SK-MEL-5 (cell line): Measurements from ENCODE around the gene GLIPR1L1. TPM values are rescaled to one million over a fixed set of nuclear protein-coding genes. Genes with fewer than 3 reads are reported as not detected.

ENCODE experiments used
- DNase-seq: peaks from one replicate; pipeline ENCODE4 v3.0.0-alpha.2; 2016; ENCODE audit warnings: low read depth, low spot score
- in situ Hi-C: cut with HindIII; loops from 2 replicates; pipeline ENCODE4 v1.10.0; 2016; ENCODE audit warnings: low sequenced_read_pairs, high pct_unique_total_duplicates, low pct_unique_long_range_greater_than_20kb
- polyA plus RNA-seq, 2 experiments: library from polyadenylated mRNA; depleted of rRNA; stranded (reverse); fragments of >200 nt; gene quantifications; 2 replicates each; pipeline ENCODE4 v1.2.3, GENCODE V29; 2015
- total RNA-seq: library from RNA; depleted of rRNA; stranded (reverse); fragments of >200 nt; shearing (Covaris generic); gene quantifications from 2 replicates; pipeline ENCODE4 v1.2.3, GENCODE V29; 2014; rRNA removed

GLIPR1L1 gene, protein sequence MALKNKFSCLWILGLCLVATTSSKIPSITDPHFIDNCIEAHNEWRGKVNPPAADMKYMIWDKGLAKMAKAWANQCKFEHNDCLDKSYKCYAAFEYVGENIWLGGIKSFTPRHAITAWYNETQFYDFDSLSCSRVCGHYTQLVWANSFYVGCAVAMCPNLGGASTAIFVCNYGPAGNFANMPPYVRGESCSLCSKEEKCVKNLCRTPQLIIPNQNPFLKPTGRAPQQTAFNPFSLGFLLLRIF
- total RNA-seq: not detected in 2 replicates
- polyA plus RNA-seq (2015; cell fraction: cytosol; rRNA removed): not detected in 2 replicates
- polyA plus RNA-seq (2015; cell fraction: nucleus; rRNA removed): not detected in 2 replicates

DNA sequence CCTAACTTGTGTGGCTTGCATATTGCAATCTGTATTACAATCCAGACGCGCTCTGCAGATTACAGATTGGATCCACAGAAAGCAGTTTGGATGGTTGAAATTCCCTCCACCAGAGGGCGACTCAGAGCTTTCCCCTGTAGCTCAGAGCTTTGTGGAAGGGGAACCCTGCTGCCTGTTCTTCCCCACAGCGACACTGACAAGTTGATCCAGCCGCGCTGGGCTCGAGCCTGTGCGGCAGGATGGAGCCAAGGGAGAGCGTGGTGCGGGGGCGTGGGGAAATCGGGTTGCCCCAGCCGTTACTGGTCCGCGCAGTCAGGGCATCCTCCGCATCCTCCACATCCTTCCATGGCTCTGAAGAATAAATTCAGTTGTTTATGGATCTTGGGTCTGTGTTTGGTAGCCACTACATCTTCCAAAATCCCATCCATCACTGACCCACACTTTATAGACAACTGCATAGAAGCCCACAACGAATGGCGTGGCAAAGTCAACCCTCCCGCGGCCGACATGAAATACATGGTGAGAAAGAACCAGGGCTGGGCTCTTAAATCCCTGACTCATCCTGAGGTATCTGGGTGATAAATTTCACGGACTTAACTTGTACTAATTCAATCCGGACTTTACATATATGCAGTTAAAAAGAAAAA is at the start of gene GLIPR1L1:
GLIPR1L1 (plus strand) TSS at position 287 of the 647 bp plus-strand sequence; CDS start at position 346, 59 bp downstream.
- in situ Hi-C loops: no loop called here
- peak; percentile 90 for DNase-seq

DNA sequence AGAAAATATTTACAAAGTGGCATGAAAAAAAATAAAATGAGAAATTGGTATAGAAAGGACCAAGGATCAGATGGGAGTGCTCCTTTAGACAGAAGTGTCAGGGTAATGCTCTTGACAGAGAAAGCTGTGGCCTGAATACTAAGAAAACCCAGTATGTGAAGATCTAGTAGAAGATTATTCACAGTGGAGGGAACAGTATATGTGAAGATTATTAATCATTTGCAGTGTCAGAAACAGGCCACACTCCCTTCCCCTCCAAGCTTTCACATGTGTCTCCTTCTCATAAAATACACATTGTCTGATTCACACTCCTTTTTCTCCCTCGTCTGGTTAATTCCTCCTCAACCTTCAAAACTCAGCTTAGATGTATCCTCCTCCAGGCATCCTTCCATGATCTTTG is 45.6 kb upstream of the GLIPR1L1 start:
- no peak for DNase-seq
- in situ Hi-C loops: no loop called here

DNA sequence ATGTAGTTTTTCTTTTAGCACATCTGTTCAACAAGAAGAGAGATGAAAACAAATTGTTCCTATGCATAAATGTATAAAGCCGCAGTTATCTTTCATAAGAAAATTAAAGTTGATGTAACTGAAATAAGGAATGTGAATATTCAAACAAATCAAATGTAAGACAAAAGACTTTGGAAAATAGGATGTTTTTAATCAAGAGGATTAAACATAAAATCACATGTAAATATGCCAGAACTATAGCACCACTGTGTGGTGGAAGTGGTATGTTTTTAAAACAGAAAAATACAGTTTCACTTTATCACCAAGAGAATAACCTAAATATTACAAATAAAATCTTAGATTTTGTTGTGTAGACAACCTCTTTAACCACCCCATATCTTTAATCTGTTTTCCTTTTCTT is 44.7 kb upstream of the GLIPR1L1 start:
- in situ Hi-C loops: no loop called here
- peak; percentile 26 for DNase-seq

DNA sequence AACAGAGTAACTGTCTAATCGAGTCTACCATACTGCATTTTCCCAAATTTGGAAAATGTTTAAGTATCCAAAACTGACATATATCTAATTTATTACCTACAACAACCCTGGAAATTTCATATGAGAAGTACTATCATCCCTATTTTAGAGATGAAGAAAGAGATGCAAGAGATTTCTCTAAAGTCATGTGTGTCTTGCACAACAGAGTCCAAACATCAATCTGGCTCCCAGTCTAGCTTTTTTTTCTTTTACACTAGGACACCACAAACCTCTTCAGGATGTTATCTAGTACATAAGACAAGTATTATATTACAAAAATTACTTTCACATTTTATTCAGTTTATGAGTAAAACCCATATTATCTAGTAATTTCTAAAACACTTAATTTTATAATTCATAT is 43.5 kb upstream of the GLIPR1L1 start:
- in situ Hi-C loops: no loop called here
- DNase-seq: no peak

DNA sequence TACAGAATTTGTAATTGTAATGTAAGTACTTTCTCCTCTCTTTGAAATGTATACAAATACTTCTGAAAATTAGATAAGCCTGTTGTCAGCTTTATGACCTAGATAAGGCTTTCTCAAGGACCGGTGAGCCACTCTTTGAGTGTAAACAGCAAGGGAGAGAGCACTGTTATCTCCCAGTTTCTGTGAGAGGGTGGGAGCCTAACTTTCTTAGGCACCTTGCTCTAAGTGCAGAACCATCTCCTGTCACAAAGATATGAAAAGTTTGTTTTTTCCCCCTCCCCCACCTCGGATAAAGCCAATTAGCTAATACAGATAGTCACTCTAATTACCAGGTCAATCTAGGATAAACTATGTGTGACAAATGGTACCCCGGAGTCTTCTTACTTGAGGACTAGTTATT is 40.1 kb upstream of the GLIPR1L1 start:
- no peak for DNase-seq
- in situ Hi-C loops: no loop called here

DNA sequence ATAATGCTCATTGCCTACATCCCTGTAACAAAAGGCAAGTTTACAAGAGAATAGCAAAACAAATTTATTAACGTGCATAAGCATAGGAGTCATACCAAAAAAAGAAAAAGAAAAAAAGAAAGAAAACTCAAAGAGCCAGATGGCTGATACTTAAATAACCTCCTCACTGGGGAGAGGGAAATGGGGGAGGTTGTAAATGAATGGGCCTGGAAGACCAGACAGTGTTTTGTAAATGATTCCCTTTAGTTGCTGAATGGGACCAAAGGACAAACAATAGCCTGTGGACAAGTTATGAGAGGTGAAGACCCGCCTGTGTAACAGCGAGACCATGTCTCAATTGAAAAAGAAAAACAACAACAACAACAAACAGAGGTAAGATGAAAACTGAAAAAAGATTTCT is 39.7 kb upstream of the GLIPR1L1 start:
- in situ Hi-C loops: no loop called here
- no peak for DNase-seq

DNA sequence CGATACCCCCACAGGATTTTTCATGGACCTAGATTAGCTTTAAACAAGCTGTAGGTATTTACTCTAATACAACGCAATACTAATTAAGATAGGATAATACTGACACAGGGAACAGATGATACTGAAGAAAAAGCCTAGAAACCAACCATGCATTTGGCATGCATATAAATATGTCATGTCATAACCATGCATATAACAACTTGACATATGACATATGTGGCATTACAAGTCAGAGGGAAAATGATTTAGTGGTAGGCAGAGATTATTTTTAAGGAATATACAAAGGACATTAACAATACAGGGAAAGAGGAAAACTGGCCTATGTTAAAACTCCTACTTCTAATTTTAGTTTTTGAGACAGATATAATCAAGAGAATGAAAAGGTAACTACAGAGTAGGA is 32.2 kb upstream of the GLIPR1L1 start:
- in situ Hi-C loops: no loop called here

DNA sequence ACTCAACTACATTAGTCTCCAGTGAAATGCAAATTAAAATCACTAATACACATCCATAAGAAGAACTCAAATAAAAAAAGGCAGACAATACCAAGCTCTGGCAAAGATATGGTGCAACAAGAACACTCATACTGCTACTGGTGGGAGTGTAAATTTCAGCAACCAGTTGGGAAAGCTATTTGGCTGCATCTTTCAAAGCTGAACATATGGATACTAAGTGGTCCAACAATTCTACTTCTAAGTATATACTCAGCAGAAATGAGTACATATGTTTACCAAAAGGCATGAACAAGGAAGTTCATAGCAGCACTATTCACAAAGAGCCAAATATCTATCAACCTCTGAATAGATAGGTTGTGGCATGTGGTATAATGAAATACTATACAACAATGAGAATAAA is 31.7 kb upstream of the GLIPR1L1 start:
- DNase-seq: no peak
- in situ Hi-C loops: no loop called here

More for the DNA sequence above, 32.2 kb upstream of the GLIPR1L1 start:
- DNase-seq: no peak

DNA sequence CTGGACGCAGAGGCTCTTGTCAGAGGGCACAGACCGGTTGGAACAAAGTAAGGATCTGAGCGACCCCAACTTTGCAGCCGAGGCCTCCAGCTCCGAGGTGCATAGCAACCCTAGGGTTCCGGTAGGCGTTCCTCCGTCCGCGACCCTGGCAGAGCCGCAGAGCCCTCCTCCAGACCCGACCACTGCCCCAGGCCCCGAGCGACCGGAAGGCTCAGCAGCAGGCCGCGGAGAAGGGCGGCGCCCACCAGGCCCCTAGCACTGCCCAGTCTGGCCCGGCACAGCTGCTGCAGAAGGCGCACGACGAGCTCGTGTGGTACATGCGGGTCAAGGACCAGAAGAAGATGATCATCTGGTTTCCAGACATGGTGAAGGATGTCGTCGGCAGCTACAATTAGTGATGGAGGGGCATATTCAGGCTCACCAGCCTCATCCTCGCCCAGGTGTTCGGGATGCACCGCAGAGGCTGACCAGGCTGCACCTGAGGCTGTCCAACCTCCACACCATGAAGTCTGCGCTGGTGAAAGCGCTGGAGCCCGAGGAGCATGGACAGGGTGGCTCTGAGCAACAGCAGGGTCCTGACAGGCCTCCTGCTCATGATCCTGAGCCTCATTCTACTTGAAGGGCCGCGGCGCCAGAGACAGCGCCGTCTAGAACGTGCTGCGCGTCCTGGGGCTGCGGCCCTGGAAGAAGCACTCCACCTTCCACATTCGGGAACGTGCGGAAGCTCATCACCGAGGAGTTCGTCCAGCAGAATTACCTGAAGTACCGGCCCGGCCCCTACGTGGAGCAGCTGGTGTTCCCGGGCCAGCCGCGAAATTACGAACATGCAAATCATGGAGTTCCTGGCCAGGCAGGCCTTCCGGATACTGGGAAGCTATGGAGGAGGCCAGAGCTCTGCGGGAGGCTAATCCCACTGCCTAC is 28.8 kb upstream of the GLIPR1L1 start:
- in situ Hi-C loops: no loop called here
- no peak for DNase-seq

DNA sequence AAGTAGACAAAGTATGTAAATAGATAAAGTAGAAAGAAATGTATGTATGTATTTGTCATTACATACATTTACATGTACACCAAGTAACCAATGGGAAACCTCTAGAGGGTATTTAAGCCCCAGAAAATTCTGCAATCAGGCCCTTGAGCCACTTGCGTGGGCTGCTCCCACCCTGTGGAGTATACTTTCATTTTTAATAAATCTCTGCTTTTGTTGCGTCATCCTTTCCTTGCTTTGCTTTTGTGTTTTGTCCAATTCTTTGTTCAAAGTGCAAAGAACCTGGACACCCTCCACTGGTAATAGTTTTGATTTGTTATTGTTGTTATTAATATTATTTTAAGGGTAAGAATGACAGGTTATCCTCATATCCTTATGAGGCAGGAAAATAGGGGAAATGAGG is 26.2 kb upstream of the GLIPR1L1 start:
- in situ Hi-C loops: no loop called here
- no peak for DNase-seq

DNA sequence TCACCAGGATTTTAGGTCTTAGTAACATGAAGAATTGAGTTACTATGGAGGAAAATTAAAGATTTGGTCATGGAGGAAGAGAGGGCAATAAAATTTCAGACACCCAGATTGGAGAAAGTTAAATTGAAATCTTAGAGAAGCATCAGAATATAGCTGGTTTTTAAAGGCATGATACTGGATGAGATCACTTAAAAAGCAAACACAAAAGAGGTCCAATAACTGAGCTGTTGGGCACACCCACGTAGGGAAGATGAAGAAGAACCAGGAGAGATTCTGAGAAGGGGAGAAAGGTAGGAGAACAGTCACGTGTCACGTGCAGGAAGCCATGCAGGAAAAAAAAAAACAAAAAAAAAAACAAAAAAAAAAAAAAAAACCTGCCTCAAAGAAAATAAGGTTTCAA is 23.1 kb upstream of the GLIPR1L1 start:
- DNase-seq: no peak
- in situ Hi-C loops: no loop called here

DNA sequence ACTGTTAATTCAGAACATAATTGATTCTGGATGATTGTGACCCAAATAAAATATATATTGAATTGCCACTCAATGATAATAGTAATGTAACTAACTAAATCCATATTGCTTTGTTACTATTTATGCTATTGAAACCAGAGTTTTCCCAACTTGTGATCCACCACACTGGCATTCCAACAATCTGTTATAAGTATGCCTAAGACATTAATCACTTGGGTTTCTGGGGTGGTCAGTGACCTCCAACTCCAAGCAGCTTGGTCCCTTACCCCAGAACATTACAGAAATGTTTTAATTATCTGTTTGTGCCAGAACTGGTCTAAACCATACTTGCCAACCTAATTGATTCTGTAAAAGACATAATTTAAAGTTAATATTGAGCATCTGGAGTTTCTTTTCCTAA is 19.0 kb upstream of the GLIPR1L1 start:
- in situ Hi-C loops: no loop called here
- DNase-seq: no peak

DNA sequence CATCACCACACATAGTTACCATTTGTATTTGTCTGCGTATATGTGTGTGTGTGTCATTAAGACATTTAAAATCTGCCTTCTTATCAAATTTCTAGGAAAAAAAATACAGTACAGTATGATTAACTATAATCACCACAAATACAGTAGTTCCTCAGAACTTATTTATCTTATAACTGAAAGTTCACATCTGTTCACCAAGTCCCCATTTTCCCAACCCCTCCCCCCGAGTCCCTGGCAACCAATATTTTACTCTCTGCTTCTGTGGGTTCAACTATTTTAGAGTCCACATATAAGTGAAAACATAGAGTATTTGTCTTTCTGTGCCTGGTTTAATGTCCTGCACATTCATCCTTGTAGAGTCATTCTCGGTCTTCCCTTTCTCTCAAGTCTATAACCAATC is 16.7 kb upstream of the GLIPR1L1 start:
- no peak for DNase-seq
- in situ Hi-C loops: no loop called here

DNA sequence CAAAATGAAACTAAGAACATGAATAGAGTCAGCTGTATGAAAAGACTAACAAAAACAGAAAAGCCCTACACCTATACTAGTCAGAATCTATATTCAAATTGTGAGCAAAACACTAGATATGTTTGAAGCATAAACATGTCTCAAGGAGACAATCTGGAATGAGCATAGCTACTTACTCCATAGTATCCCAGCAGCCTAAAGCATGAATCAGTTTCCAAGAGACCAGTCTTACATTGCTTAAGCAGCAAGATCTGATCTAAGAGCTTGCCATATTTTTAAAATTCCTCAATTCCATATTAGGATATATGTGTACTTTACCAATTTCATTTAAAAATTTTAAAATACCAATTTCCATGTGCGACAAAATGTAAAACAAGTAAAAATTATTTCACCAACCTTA is 12.0 kb upstream of the GLIPR1L1 start:
- in situ Hi-C loops: no loop called here
- DNase-seq: no peak

DNA sequence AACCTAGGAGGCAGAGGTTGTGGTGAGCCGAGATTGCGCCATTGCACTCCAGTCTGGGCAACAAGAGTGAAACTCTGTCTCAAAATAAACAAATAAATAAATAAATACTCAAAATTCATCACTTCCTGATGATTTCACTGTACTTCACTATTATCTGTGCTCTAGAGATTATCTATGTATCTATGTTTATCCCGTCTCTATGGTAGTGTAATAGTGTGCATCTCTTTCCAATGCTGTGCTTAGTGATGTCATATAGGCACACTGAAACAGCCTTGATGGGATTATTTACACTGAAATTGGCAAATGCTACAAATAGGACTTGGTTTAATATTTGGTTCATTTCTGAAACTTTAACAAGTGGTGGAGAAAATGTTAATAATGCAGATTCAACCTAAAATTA is 10.8 kb upstream of the GLIPR1L1 start:
- in situ Hi-C loops: no loop called here
- DNase-seq: no peak

DNA sequence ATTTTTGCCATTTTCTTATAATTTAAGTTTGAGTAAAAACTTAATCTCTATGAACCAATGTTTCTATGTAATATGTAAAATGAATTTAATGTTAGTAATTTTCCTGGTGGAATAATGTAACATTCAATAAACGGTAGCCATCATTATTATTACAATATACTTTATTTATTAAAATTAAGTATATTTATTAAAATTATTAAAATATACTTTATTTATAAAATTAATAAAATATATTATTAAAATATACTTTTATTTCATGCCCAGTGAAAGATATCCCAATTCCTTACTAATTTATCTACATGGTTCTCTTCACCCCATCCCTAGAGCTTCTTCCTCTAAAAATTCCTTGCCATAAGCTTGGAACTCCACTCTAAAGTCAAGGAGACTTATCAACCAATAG is 6.8 kb upstream of the GLIPR1L1 start:
- in situ Hi-C loops: no loop called here
- no peak for DNase-seq

DNA sequence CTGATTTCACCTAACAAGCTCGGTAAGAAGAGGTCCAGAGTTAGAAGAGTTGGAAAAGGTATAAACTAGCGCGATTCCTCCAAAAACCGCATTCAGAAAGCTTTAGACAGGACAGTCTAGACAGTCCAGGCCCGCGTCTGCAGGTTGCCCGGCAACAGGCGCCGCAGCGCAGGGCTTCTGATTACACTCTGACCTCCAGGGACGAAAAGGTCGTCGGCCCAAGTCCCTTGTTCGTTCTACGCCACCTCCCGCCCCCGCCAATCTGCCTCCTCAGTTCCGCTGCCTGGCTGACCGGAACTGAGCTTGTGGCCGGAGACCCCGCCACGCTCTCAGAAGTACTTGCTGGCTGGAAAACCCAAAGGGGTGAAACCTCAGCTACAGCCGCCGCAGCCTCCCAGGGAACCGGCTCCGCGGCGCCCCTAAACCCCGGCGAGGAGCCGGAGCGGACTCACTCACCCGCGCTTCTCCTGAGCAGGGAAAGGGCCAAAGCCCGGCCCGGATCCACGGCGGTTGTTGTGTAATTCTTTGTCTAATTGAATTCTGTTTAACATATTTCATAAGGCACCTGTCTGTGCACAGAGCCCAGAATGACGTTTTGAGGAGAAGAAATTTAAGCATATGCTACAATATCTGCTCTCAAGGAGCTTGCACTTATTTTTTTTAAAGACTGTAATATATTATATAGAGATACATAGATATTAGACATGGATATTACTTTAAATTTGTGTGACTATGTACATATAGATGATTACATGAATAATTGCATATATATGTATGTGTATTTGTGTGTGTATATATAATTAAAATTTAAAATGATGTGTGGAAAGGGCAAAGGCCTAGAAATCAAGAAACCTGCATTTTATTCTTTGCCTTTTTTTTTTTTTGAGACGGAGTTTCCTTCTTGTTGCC is 4.3 kb upstream of the GLIPR1L1 start, which contains the start of gene CAPS2:
CAPS2 (minus strand) TSS at position 407 of the 909 bp plus-strand sequence. CDS start 3,826 bp downstream, outside the sequence.
- in situ Hi-C loops: no loop called here
- DNase-seq: peak; percentile 79
